Measurements from ENCODE around the gene XYLT1. TPM values are rescaled to one million over a fixed set of nuclear protein-coding genes. Genes with fewer than 3 reads are reported as not detected.

Gene XYLT1
- total RNA-seq, 6 experiments from 2014 or later = 0.48 to 2.0 (median 0.59) TPM

DNA sequence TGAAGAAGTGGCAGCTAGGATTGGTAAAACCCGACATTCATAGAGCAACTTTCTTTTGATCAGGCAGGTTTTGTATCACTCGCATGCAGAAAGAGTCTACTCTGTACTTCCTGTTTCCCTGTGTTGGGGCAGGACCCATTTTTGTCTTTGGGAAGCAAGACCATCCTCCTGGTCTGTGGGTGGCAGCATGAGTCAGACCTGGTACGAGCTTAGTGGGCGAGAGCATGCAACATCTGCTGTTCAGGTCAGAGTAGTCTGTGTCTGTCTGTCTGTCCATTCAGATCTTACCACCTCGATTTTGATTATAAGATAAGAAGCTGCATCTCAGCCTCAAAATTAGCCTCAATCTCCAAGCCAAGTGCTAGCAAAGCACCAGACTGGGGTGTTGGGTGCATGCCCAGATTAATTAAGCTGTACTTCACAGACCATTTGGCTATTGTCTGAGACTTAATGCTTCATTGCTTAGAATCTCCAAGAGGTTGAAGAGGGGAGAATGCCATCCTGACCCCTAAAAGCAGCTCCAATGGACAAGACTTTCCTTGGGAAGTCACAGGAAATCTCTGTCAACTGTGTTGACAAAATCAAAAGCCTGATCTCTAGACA lies 110.9 kb downstream of the XYLT1 start:
- WGBS (ENCODE audit: insufficient coverage, low coverage, low lambda C conversion rate, missing lambda C conversion rate) = 19% methylated on average over 2 of the region's 5 CpGs

DNA sequence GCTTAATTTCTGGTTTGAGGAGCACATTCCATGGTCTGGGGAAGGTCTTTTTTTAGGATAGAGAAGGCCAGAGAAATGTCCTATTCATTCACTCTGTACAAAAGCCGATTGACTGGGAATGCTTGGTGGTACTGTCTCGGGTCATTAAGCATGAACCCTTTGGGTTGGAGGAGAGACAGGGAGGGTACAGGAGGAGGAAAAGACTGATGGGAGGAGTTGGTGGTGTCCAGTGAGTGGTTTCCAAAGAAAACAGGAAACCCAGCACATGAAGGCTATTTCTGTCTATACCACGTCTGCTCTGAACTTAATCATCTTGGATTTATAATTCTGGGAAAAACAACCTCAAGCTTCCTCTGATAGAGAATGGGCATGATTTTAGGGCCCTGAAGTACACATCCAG lies 111.9 kb downstream of the XYLT1 start:
- no peak overlapping the region for H3K27ac ChIP-seq
- H3K4me3 ChIP-seq = no peak overlapping the region
- intact Hi-C loops (cut with DNase I) = no loop called here
- no peak for DNase-seq
- H3K27me3 ChIP-seq = no peaks in the 10 kb centered on the region
- no peak for TF ChIP-seq POLR2A (IDR thresholded peaks at IDR 0.05)
- no peak for TF ChIP-seq CTCF (IDR thresholded peaks at IDR 0.05)
- no peaks in the 10 kb centered on the region for H3K9me3 ChIP-seq
- no peak for ATAC-seq
- H3K36me3 ChIP-seq = no peaks in the 10 kb centered on the region
- WGBS (ENCODE audit: insufficient coverage, low coverage, low lambda C conversion rate, missing lambda C conversion rate) = 34% methylated on average over 3 of the region's 3 CpGs
- H3K4me1 ChIP-seq = no peaks in the 10 kb centered on the region

More for the DNA sequence above, 110.9 kb downstream of the XYLT1 start:
- Histone ChIP-seq H3K4me3 (no peak overlapping the region), H3K27ac (no peak overlapping the region), H3K4me1 (no peaks in the 10 kb centered on the region), H3K36me3 (no peaks in the 10 kb centered on the region), H3K27me3 (no peaks in the 10 kb centered on the region), H3K9me3 (no peaks in the 10 kb centered on the region)
- ATAC-seq = peak in 2 of 4 donors; percentile 23 to 54
- TF ChIP-seq POLR2A (IDR thresholded peaks at IDR 0.05) = no peak
- no peak for TF ChIP-seq CTCF (IDR thresholded peaks at IDR 0.05)
- DNase-seq = no peak
- intact Hi-C loops (cut with DNase I) = no loop called here

GRCh38 chr16:17358355-17358754 lies 112.4 kb downstream of the XYLT1 start:
- no peaks in the 10 kb centered on the region for H3K9me3 ChIP-seq
- no peaks in the 10 kb centered on the region for H3K4me1 ChIP-seq
- no peak overlapping the region for H3K4me3 ChIP-seq
- H3K27ac ChIP-seq = no peak overlapping the region
- TF ChIP-seq POLR2A (IDR thresholded peaks at IDR 0.05) = no peak
- no peak for TF ChIP-seq CTCF (IDR thresholded peaks at IDR 0.05)
- 60% methylated on average over 8 of the region's 8 CpGs for WGBS (ENCODE audit: insufficient coverage, low coverage, low lambda C conversion rate, missing lambda C conversion rate)
- H3K27me3 ChIP-seq = no peaks in the 10 kb centered on the region
- intact Hi-C loops (cut with DNase I) = no loop called here
- no peak for ATAC-seq
- no peaks in the 10 kb centered on the region for H3K36me3 ChIP-seq
- DNase-seq = no peak

GRCh38 chr16:17357307-17358062 lies 113.3 kb downstream of the XYLT1 start:
- no peaks in the 10 kb centered on the region for H3K36me3 ChIP-seq
- H3K4me1 ChIP-seq = no peaks in the 10 kb centered on the region
- H3K4me3 ChIP-seq = no peak overlapping the region
- DNase-seq (no peak), ATAC-seq (no peak)
- H3K9me3 ChIP-seq = no peaks in the 10 kb centered on the region
- TF ChIP-seq POLR2A (IDR thresholded peaks at IDR 0.05) (no peak), CTCF (IDR thresholded peaks at IDR 0.05) (no peak)
- 68% methylated on average over 9 of the region's 13 CpGs for WGBS (ENCODE audit: insufficient coverage, low coverage, low lambda C conversion rate, missing lambda C conversion rate)
- intact Hi-C loops (cut with DNase I) = no loop called here
- H3K27ac ChIP-seq = no peak overlapping the region
- no peaks in the 10 kb centered on the region for H3K27me3 ChIP-seq
